ENCODE data around the gene CADM1.

The CADM1 gene

DNA sequence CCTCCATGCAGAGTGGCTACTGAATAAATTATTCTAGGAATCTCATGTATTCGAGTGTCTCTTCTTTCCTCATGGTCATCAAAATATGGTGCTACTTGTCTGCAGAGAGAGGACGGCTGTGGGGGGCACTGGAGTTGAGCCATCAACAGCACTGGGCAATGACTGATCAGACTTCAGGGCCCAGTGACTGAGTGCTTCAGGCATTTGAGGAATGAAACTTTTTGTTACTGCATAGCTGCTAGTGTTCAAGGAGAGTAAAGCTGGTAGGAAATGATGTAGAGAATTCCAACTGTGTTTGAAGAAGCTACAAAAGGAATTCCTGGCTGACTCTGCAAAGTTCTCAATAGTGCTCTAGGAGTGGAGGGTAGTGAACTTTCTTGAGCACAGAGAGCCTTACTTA lies 277.7 kb downstream of the CADM1 start:
- no peak for DNase-seq

GRCh38 chr11:115224551-115224950 lies 279.7 kb downstream of the CADM1 start:
- no peak for DNase-seq

GRCh38 chr11:115222863-115223530 lies 281.2 kb downstream of the CADM1 start:
- DNase-seq: no peak

DNA sequence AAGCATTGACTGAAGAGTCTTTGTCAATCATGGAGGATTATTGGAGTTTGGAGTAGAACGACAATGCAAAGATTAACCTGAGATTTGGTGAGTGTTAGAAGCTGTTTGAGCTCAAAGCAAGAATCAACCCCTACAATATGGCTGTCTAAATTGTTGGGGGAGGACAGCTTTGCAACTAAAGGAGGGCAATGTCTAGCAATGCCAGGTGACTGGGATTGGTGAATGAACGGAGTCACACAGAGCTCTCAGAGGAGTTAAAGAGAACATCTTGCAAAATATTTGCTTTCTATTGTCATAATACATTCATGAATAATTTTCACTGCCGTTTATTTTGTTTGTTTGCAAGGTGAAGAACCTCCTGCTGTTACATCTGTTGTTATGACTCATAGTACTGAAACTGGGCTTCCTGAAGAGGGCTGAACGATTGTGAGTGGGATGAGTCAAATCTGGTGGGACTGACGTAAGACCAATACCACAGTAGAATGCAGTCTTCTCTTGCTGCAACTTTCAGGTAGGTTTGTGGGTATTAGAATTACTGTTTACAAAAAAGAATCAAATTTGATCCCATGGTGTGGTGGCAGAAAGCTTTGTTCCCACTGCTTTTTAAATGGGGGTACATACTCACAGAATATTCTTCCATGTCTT lies 281.9 kb downstream of the CADM1 start:
- peak; percentile 4 for DNase-seq

GRCh38 chr11:115221461-115222069 lies 282.6 kb downstream of the CADM1 start:
- no peak for DNase-seq

DNA sequence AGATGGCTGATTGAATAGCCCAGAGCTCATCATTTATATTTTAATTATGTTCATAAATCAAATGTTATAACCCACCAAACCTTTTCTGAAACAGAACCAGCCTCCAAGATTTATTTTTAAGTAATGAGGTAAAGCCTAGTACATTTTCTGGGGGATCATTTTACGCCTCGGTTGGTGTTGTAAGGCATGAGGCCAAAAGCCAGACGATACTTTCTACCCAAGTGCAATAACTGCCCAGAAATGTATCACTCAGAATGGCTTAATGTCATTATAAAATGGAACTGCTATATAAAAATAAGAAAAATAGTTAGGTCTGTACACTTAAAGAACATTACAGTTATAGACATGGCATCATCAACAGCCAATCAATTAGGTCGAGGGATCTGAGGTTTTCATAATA lies 283.3 kb downstream of the CADM1 start:
- no peak for DNase-seq

DNA sequence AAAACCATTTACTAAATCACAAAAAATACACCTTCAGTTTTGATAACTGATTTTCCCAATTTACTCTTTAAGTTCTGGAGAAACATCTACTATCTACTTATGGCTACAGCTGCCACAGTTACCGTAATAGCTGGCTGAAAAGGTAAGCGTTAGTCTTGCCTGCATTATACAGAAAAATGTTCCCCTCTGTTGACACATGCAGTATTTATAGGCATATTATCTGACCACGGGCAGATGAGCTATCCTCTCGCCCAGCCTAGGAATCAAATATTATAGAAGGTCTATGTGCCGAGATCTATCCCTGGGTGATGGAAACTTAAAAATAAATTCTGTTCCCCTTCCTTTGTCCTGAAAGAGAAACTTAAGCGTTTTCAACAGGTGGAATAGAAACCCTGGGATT lies 283.8 kb downstream of the CADM1 start:
- DNase-seq: no peak

DNA sequence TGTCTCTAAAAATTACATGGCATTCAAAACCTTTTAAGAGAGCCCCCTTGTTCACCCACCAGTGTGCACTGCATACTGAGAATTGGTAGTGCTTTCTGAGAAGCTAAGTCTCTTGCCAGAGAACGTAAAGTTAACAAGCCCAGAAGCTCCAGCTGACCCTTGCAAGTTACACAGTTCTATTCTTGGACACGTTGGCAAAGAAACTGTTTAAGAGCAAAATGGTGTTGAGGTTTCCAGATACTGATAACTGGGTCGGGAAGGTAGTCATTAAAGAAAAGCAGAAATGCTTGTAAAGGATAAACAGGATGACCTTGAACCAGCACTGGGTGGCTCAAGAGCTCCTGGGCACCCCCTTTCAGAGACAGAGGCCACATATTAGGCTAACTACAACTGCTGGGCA lies 284.8 kb downstream of the CADM1 start:
- DNase-seq: no peak

- no peak for DNase-seq
Observed at GRCh38 chr11:115217726-115218311, 286.4 kb downstream of the CADM1 start.

DNA sequence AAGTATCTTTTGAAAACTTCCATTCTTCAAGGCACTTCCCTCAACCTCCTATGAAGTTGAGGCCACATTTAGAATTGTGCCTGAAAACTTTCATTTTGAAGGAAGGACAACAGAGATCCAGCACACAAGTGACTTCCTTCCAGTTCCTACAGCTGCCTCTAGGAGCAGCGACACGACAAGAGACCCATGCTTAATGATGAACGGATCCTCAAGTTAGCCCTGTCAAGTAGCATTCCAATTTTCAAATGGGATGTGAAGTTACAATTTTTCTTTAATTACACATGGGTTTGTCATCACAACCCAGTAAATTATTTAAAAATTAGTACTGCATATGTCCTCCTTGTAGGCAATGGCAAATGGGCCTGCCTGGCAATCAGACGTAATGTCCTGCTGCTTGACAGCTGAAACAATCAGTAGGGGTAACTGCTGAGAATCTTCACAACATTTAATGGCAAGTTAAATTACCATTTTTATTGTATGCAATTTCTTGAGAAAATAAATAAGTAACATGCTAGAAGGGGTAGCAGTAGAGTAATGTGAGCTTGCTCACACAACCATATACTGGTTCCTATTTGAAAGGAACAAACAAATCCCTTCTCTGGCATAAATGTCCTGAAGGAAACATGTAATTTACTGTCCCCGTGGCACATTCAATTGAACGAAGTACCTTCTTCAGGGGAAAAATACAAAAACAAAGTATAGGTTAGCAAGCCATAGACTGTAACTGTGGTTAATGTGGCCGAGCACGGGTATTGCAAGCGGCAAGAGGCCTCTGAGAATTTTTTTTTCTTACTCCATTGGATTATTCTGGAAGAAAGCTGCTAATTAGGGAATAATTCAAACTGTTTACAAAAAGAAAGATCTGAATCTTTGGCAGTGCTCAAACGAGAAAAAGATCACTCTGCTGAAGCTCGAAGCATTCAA lies 288.3 kb downstream of the CADM1 start:
- DNase-seq: no peak

DNA sequence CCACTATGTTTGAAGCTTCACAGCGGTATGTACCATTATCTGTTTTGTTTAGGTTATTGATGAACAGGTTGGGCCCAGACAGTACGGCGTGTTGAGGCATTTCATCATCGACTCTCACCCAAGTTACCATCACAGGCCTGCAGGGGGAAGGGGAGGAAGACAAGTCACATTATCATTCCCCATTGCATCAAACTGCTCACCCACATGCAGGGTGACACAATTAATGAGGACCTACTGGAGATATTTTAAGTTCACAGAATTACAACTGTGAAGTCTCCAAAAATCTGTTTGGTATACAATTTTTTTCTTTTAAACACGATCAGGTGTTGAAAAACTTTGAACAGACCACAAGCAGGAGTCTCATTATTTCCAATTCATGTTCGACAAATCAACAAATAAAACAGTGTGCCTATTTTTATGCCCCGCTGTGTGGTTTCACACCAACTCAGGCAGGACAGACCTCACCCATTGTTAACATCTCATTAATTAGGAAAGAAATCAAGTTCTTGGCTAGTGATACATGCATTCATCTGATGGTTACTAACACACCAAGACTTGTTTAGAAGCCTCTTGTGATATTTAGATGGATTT lies 289.5 kb downstream of the CADM1 start:
- DNase-seq: no peak

GRCh38 chr11:115213007-115213406 lies 291.2 kb downstream of the CADM1 start:
- no peak for DNase-seq

DNA sequence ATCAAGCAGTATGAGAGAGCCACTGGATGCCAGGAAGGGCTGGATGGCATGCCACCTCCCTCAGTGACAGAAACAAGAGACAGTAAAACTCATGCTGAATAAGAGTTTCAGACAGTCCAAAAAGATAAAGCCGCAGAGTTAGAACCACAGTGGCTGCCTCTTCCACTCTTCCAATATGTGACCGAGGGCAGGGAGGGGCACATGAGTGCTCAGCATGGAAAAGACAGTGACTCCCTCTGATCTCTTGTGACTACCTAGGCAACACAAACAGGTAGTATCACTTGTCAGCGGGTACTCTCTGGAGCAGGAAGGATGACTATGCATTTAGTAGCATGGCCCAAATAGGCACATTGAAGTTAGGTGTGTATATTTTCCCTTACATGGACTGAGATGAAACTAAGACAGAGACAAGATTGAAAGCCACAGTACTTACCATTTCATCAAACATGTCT lies 295.4 kb downstream of the CADM1 start:
- DNase-seq: no peak

GRCh38 chr11:115207916-115208315 lies 296.3 kb downstream of the CADM1 start:
- DNase-seq: no peak

DNA sequence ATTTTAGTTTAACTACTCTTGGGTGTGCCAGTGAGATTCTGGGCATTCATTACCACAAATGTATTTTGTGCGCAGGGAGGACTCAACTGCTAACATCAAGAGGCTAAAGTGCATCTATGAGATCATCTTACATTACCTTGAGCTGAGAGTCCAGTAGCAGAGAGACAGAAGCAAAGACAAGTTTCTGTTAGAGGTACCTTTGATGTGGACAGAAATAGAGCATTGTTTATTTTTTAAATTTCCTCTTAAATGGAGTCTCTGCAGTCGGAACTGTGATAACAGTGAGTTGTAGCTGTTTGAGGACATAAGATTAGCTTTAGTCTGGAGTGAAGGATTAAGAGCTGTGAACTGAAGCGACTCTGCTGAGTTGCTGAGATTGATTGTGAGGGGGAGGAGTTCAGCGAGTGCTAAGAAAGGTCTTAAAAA lies 297.0 kb downstream of the CADM1 start:
- no peak for DNase-seq

GRCh38 chr11:115206365-115207022 lies 297.7 kb downstream of the CADM1 start:
- no peak for DNase-seq

GRCh38 chr11:115202900-115203552 lies 301.2 kb downstream of the CADM1 start:
- DNase-seq: no peak

GRCh38 chr11:115202074-115202473 lies 302.1 kb downstream of the CADM1 start:
- DNase-seq: no peak

GRCh38 chr11:115201111-115201792 lies 303.0 kb downstream of the CADM1 start:
- DNase-seq: no peak

DNA sequence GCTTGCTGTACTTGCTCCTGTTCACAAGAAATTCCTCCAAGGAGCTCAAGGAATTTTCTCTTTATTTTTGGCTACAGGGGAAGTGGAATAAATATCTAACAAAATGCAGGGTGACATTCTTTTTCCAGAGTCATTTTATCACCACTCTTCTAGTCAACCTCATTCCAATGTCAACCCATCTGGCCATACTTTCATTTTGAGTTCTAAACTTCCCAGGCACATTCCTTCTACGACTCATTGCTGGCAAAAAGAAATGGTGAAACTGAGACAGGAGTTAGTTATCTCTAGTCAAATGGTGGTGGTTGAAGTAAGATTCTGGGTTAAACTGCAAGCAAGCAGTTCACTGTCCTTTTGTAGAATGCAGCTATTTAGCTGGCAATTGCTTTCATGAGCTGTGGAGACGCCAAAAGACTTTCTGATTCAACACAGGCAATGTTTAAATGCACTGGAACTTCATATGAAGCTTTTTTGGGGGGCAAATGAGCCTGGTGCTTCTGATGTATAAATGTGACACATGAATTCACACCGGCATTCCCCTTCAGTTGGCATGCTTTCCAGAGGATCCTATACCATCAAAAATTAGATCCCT lies 304.6 kb downstream of the CADM1 start:
- DNase-seq: no peak
